Left ventricle myocardium inferior (tissue), 1 donor: Measurements from ENCODE around the gene THPO. TPM values are rescaled to one million over a fixed set of nuclear protein-coding genes. Genes with fewer than 3 reads are reported as not detected.

Source experiments
- DNase-seq: peaks from one replicate; pipeline ENCODE4 v3.0.0-alpha.2; 2020
- H3K27ac ChIP-seq: fragments of 200-600 bp; replicated peaks from 2 replicates; pipeline ENCODE4 v1.8.0; 2021
- H3K27me3 ChIP-seq: fragments of 200-600 bp; 2 replicates; pipeline ENCODE4 v1.8.0; 2021; ENCODE audit warnings: low read depth
- H3K36me3 ChIP-seq: fragments of 200-600 bp; 2 replicates; pipeline ENCODE4 v1.8.0; 2021
- H3K4me1 ChIP-seq: fragments of 200-600 bp; 2 replicates; pipeline ENCODE4 v1.8.0; 2021
- H3K4me3 ChIP-seq: fragments of 200-600 bp; 2 replicates; pipeline ENCODE4 v1.8.0; 2021; ENCODE audit warnings: mild to moderate bottlenecking, moderate library complexity
- H3K9me3 ChIP-seq: fragments of 200-600 bp; replicated peaks from 2 replicates; pipeline ENCODE4 v1.8.0; 2021
- CTCF ChIP-seq: fragments of 200-600 bp; IDR thresholded peaks from 2 replicates; pipeline ENCODE4 v1.8.0; 2021; ENCODE audit warnings: antibody characterized with exemption, mild to moderate bottlenecking, borderline replicate concordance
- intact Hi-C: fragments of 100-400 bp; cut with micrococcal nuclease; formaldehyde crosslinking; loops from one replicate; pipeline ENCODE4 v1.11.0; 2022
- total RNA-seq: library from RNA; stranded (reverse); fragmentation: NEBNext Ultra II Directional; extraction: Animal tissue kit (Norgen Biotek cat#: 25700); gene quantifications from one replicate; pipeline ENCODE4 v1.2.1, GENCODE V29; 2021
- donor health status: DM: no; HTN: yes; CAD: no; lungs with severe emphysema.

Gene THPO
- total RNA-seq, 1 donor from 2014 or later: 0.11 TPM

- no peak for DNase-seq
- H3K36me3 ChIP-seq: no peaks in the 10 kb centered on the region
- no peak for TF ChIP-seq CTCF
- no peak overlapping the region for H3K4me3 ChIP-seq
- H3K9me3 ChIP-seq: no peaks in the 10 kb centered on the region
- intact Hi-C loops: no loop called here
- H3K27ac ChIP-seq: no peak overlapping the region
- no peaks in the 10 kb centered on the region for H3K4me1 ChIP-seq
- peaks cover 39% of the 10 kb centered on the region for H3K27me3 ChIP-seq
Measured at GRCh38 chr3:184388164-184388935, 10.3 kb upstream of the THPO start.

GRCh38 chr3:184387174-184387714 is 9.2 kb upstream of the THPO start:
- H3K9me3 ChIP-seq: no peaks in the 10 kb centered on the region
- no peak for TF ChIP-seq CTCF
- H3K36me3 ChIP-seq: no peaks in the 10 kb centered on the region
- H3K4me3 ChIP-seq: no peak overlapping the region
- no peak overlapping the region for H3K27ac ChIP-seq
- H3K27me3 ChIP-seq: peaks cover 39% of the 10 kb centered on the region
- no peaks in the 10 kb centered on the region for H3K4me1 ChIP-seq
- intact Hi-C loops: no loop called here
- no peak for DNase-seq

GRCh38 chr3:184386047-184386806 is 8.2 kb upstream of the THPO start:
- Histone ChIP-seq H3K27me3 (peaks cover 49% of the 10 kb centered on the region), H3K4me1 (peaks cover 9% of the 10 kb centered on the region), H3K27ac (no peak overlapping the region), H3K9me3 (no peaks in the 10 kb centered on the region), H3K36me3 (no peaks in the 10 kb centered on the region), H3K4me3 (no peak overlapping the region)
- TF ChIP-seq CTCF: no peak
- no peak for DNase-seq
- intact Hi-C loops: no loop called here

- no peak for DNase-seq
- H3K27ac ChIP-seq: no peak overlapping the region
- H3K4me1 ChIP-seq: peaks cover 17% of the 10 kb centered on the region
- peaks cover 60% of the 10 kb centered on the region for H3K27me3 ChIP-seq
- no peak overlapping the region for H3K4me3 ChIP-seq
- intact Hi-C loops: no loop called here
- no peaks in the 10 kb centered on the region for H3K36me3 ChIP-seq
- no peaks in the 10 kb centered on the region for H3K9me3 ChIP-seq
- TF ChIP-seq CTCF: no peak
Measured at GRCh38 chr3:184384856-184385422, 6.9 kb upstream of the THPO start.

GRCh38 chr3:184384342-184384741 is 6.3 kb upstream of the THPO start:
- Histone ChIP-seq H3K4me3 (no peak overlapping the region), H3K27me3 (peaks cover 65% of the 10 kb centered on the region), H3K27ac (no peak overlapping the region), H3K9me3 (no peaks in the 10 kb centered on the region), H3K36me3 (no peaks in the 10 kb centered on the region), H3K4me1 (peaks cover 19% of the 10 kb centered on the region)
- intact Hi-C loops: no loop called here
- DNase-seq: no peak
- TF ChIP-seq CTCF: no peak
